GM12878 (cell line): ENCODE results near the gene BRCA1. TPM values are rescaled to one million over a fixed set of nuclear protein-coding genes. Genes with fewer than 3 reads are reported as not detected.
"Not testable (repeated sequence)": the region's sequence is repeated elsewhere in the genome, so short reads cannot be mapped to it uniquely, and the experiment has no call there.

ENCODE experiments used
- ATAC-seq: fragments of 200-7000 bp; cut with Tn5 transposase; 3 replicates; pipeline ENCODE4 v1.9.1; 2020; ENCODE audit warnings: mild to moderate bottlenecking, moderate library complexity
- BruUV-seq: library from RNA; stranded (reverse); fragments of 400-500 nt; replicated peaks from 2 replicates; lab custom pipeline; 2021; lab: Mats Ljungman, UMichigan
- CTCF ChIA-PET: fragments of 300-600 bp; sonication (Branson Sonifier 250); formaldehyde crosslinking; extraction: SDS; loops from one replicate; lab custom pipeline; 2021; ENCODE audit warnings: inconsistent platforms; lab: Yijun Ruan, JAX
- POLR2A ChIA-PET: fragments of 350-600 bp; formaldehyde crosslinking; extraction: SDS; loops from one replicate; lab custom pipeline; 2021; ENCODE audit warnings: inconsistent platforms; lab: Charles Lee
- RAD21 ChIA-PET: fragments of 300-600 bp; sonication (Branson Sonifier 250); formaldehyde crosslinking; loops from one replicate; lab custom pipeline; 2023; ENCODE audit warnings: antibody characterized with exemption; ENCODE audit not compliant: unreplicated experiment; lab: Charles Lee
- SMC1A ChIA-PET: fragments of 300-600 bp; sonication (Branson Sonifier 250); formaldehyde crosslinking; loops from one replicate; lab custom pipeline; 2023; ENCODE audit not compliant: unreplicated experiment, uncharacterized antibody; lab: Charles Lee
- DNase-seq: peaks from one replicate; pipeline ENCODE4 v3.0.0-alpha.2; 2011; ENCODE audit warnings: low read depth, low spot score
- FAIRE-seq: peaks from 3 replicates; lab custom pipeline; 2011; peaks lifted over from hg19 to GRCh38; lab: Jason Lieb, UNC
- H2AFZ ChIP-seq: 2 replicates; pipeline ENCODE4 v1.6.0; 2011; ENCODE audit warnings: low read depth, low read length, control low read depth; ENCODE audit not compliant: control insufficient read depth
- H3K27ac ChIP-seq: 2 replicates; pipeline ENCODE4 v1.5.1; 2011; ENCODE audit warnings: control low read depth; ENCODE audit not compliant: control insufficient read depth, insufficient read depth
- H3K27me3 ChIP-seq, 2 experiments: replicated peaks in 1 of 2; 2 replicates each; pipeline versions ENCODE4 v1.6.0 to v1.6.1; 2011; ENCODE audit warnings: low read length in 1 of 2; ENCODE audit not compliant: control insufficient read depth in 2 of 2, insufficient read depth in 2 of 2
- H3K36me3 ChIP-seq, 2 experiments: 2 replicates each; pipeline ENCODE4 v1.5.1; 2011; ENCODE audit warnings: low read length in 1 of 2; ENCODE audit not compliant: control insufficient read depth in 2 of 2, insufficient read depth in 2 of 2
- H3K4me1 ChIP-seq: 2 replicates; pipeline ENCODE4 v1.6.1; 2011; ENCODE audit warnings: mild to moderate bottlenecking, low read length, moderate library complexity, mixed read lengths; ENCODE audit not compliant: control insufficient read depth, insufficient read depth
- H3K4me2 ChIP-seq: 2 replicates; pipeline ENCODE4 v1.6.0; 2011; ENCODE audit warnings: control low read depth; ENCODE audit not compliant: control insufficient read depth, insufficient read depth
- H3K4me3 ChIP-seq: fragments of 200-600 bp; sonication (generic); 2 replicates; pipeline ENCODE4 v1.5.1; 2016
- H3K79me2 ChIP-seq: 2 replicates; pipeline ENCODE4 v1.6.0; 2011; ENCODE audit warnings: low read length; ENCODE audit not compliant: control insufficient read depth, insufficient read depth
- H3K9ac ChIP-seq: 2 replicates; pipeline ENCODE4 v1.8.0; 2011; ENCODE audit warnings: low read length, control low read depth, mixed read lengths; ENCODE audit not compliant: control insufficient read depth, insufficient read depth
- H3K9me3 ChIP-seq: replicated peaks from 3 replicates; pipeline ENCODE4 v1.5.1; 2011; ENCODE audit warnings: mild to moderate bottlenecking, low read length; ENCODE audit not compliant: control insufficient read depth, insufficient read depth
- H4K20me1 ChIP-seq: 2 replicates; pipeline ENCODE4 v1.6.0; 2011; ENCODE audit not compliant: control insufficient read depth, insufficient read depth
- BACH1 ChIP-seq: fragments of 450-650 bp; IDR thresholded peaks from 2 replicates; pipeline ENCODE4 v1.6.1; 2017; ENCODE audit warnings: mild to moderate bottlenecking, borderline replicate concordance
- HDGF ChIP-seq: fragments of 450-650 bp; IDR thresholded peaks from 2 replicates; pipeline ENCODE4 v1.6.1; 2016; ENCODE audit warnings: antibody characterized with exemption
- JUNB ChIP-seq: IDR thresholded peaks from 2 replicates; pipeline ENCODE4 v1.6.1; 2016; ENCODE audit warnings: antibody characterized with exemption, mild to moderate bottlenecking
- MXI1 ChIP-seq: fragments of 150-350 bp; IDR thresholded peaks from 2 replicates; pipeline ENCODE4 v1.6.1; 2011; ENCODE audit warnings: low read depth, mild to moderate bottlenecking, inconsistent platforms, low read length, improper control_type of control experiment
- NFXL1 ChIP-seq: fragments of 450-650 bp; IDR thresholded peaks from 2 replicates; pipeline ENCODE4 v1.6.1; 2017; ENCODE audit warnings: antibody characterized with exemption, mild to moderate bottlenecking, borderline replicate concordance
- NR2C1 ChIP-seq: fragments of 450-650 bp; IDR thresholded peaks from 2 replicates; pipeline ENCODE4 v1.6.1; 2017; ENCODE audit warnings: antibody characterized with exemption, mild to moderate bottlenecking, moderate library complexity
- RELA ChIP-seq: fragments of 450-650 bp; IDR thresholded peaks from 2 replicates; pipeline ENCODE4 v1.8.0; 2014; ENCODE audit warnings: borderline replicate concordance; ENCODE audit not compliant: partially characterized antibody
- SIN3A ChIP-seq: IDR thresholded peaks from 2 replicates; pipeline ENCODE4 v1.6.1; 2012; ENCODE audit warnings: low read depth, low read length, improper control_type of control experiment
- SMC3 ChIP-seq: IDR thresholded peaks from 2 replicates; pipeline ENCODE4 v1.6.1; 2011; ENCODE audit warnings: low read length, improper control_type of control experiment, borderline replicate concordance
- SPI1 ChIP-seq: IDR thresholded peaks from 2 replicates; pipeline ENCODE4 v1.6.1; 2011; ENCODE audit warnings: low read depth, mild to moderate bottlenecking, low read length, moderate library complexity, borderline replicate concordance; ENCODE audit not compliant: insufficient read depth
- WRNIP1 ChIP-seq: IDR thresholded peaks from 2 replicates; pipeline ENCODE4 v1.6.1; 2011; ENCODE audit warnings: low read depth, low read length, improper control_type of control experiment, borderline replicate concordance
- ZNF384 ChIP-seq: IDR thresholded peaks from 2 replicates; pipeline ENCODE4 v1.6.1; 2012; ENCODE audit warnings: low read depth, mild to moderate bottlenecking, low read length, improper control_type of control experiment, borderline replicate concordance
- ZSCAN29 ChIP-seq: fragments of 450-650 bp; IDR thresholded peaks from 2 replicates; pipeline ENCODE4 v1.6.1; 2017; ENCODE audit warnings: mild to moderate bottlenecking, moderate library complexity
- WGBS: methylation state at CpG from one replicate; pipeline ENCODE4 v1.1.6; 2016; ENCODE audit warnings: low lambda C conversion rate; ENCODE audit not compliant: insufficient replicate concordance, insufficient coverage; ENCODE audit errors: missing lambda C conversion rate; 5-methylcytosine and 5-hydroxymethylcytosine counted together
- in situ Hi-C: fragments of 300-500 bp; cut with MboI; formaldehyde crosslinking; loops from 9 replicates; pipeline ENCODE4 v1.14.3; 2018; ENCODE audit warnings: mixed read lengths
- intact Hi-C: fragments of 100-400 bp; cut with micrococcal nuclease; formaldehyde crosslinking; loops from one replicate; pipeline ENCODE4 v1.14.2; 2022; ENCODE audit not compliant: unreplicated experiment
- polyA plus RNA-seq, 11 experiments: library from polyadenylated mRNA; depleted of rRNA in 4 of 11; unstranded in 6 of 11; stranded (reverse) in 5 of 11; fragments of >200 nt; fragmentation: Nextera tagmentation in 4 of 11; fragmentation: Illumina TruSeq in 1 of 11; extraction: Ambion mirVana in 4 of 11; extraction: Trizol in 1 of 11; gene quantifications; 1 replicate in 1 of 11; 2 replicates in 10 of 11; pipeline versions ENCODE4 v1.2.1 to v1.2.3, GENCODE V29; 2011 to 2016; ENCODE audit warnings: inconsistent platforms in 2 of 11, missing spikeins in 2 of 11, low read depth in 1 of 11
- total RNA-seq, 4 experiments: library from RNA; depleted of rRNA in 3 of 4; stranded (reverse); fragments of >200 nt in 3 of 4; fragmentation: Illumina TruSeq in 1 of 4; extraction: Trizol in 1 of 4; gene quantifications; 2 replicates each; pipeline versions ENCODE4 v1.2.1 to v1.2.3, GENCODE V29; 2013 to 2021
- TF ChIP-seq, protein P1 (sequence below): IDR thresholded peaks from 2 replicates; pipeline ENCODE4 v1.6.1; 2011; ENCODE audit warnings: low read depth, low read length, improper control_type of control experiment, borderline replicate concordance
- TF ChIP-seq, protein P2 (sequence below): fragments of 450-650 bp; formaldehyde crosslinking; IDR thresholded peaks from 2 replicates; pipeline ENCODE4 v1.4.0; 2022; ENCODE audit warnings: mild to moderate bottlenecking, moderate library complexity

Gene BRCA1
- total and polyA plus RNA-seq, 10 of the 15 experiments (the other 5 are each of a cell fraction or from before 2014, with no cell fraction given): 16.8 to 71.2 (median 44.2) TPM

DNA sequence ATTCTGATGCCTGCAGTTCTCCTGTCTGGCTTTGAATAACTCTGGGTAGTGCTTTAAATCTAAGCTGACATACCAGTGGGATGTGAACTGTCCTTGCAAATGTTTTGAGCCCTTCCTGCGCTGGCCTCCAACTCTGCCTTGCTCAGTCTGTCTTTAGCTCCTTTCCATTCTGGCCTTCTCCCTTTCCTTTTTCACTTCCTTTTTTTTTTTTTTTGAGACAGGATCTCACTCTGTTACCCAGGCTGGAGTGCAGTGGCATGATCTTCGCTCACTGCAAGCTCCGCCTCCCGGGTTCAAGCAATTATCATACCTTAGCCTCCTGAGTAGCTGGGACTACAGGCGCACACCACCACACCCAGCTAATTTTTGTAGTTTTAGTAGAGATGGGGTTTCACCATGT, 8.3 kb upstream of the BRCA1 start:
- ATAC-seq, H3K4me3 ChIP-seq, H3K4me1 ChIP-seq, DNase-seq, H3K9me3 ChIP-seq, H3K27ac ChIP-seq, intact Hi-C loops, H2AFZ ChIP-seq, H3K79me2 ChIP-seq, H3K36me3 ChIP-seq, H4K20me1 ChIP-seq, H3K27me3 ChIP-seq, in situ Hi-C loops, BruUV-seq, FAIRE-seq, H3K9ac ChIP-seq, RAD21 ChIA-PET, H3K4me2 ChIP-seq, CTCF ChIA-PET: not testable (repeated sequence)
- TF ChIP-seq SPI1: peak; percentile 39; the same call in 1 of the 2 replicates
- WGBS: 97% methylated on average over 5 of the region's 5 CpGs
- POLR2A ChIA-PET: interaction anchor here (0.6 kb wide), 1 partner anchor 350 kb away, joined by 3 read pairs; no protein-coding TSS in a partner anchor
- SMC1A ChIA-PET: interaction anchor here (1.4 kb wide), 1 partner anchor 14 kb away, joined by 4 read pairs; no protein-coding TSS in a partner anchor

DNA sequence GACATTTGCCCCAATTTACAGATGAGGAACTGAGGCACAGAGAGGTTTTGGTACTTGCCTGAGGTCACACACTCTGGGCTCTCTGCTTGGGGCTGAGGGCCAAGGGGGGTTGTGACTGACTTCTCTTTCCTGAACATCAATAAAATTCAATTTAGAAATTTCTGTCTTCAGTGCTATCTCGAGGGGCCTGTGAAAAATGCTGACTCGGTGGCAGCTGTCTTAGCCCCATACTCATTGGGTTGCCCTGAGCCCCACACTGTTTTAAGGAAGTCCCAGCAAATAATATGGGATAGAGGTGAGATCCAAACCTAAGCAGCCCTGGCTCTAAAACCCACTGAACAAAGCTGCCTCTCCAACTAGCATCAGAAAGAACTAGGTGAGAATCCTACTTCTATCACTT, 7.0 kb upstream of the BRCA1 start:
- ChIA-PET CTCF (no interaction called here), SMC1A (no interaction called here), RAD21 (no interaction called here), POLR2A (interaction anchor here (1.1 kb wide), 1 partner anchor 11 kb away, joined by 5 read pairs; no protein-coding TSS in a partner anchor)
- FAIRE-seq: no peak
- in situ Hi-C loops (no loop called here), intact Hi-C loops (no loop called here)
- no TSS peak for BruUV-seq
- Histone ChIP-seq H3K9me3 (no peaks in the 10 kb centered on the region), H4K20me1 (no peaks in the 10 kb centered on the region), H3K27me3 (no peaks in the 10 kb centered on the region), H3K4me3 (no peak overlapping the region), H3K79me2 (peaks cover 1% of the 10 kb centered on the region; the same call in 1 of the 2 replicates), H3K36me3 (no peaks in the 10 kb centered on the region), H3K27ac (no peak overlapping the region), H3K4me2 (no peak overlapping the region), H2AFZ (no peak overlapping the region), H3K9ac (no peak overlapping the region), H3K4me1 (0 out of 2 replicates have a peak, but pooled peaks cover 4% of the 10 kb centered on the region)
- DNase-seq: no peak
- WGBS: 63% methylated on average over 2 of the region's 2 CpGs
- ATAC-seq: no peak
- TF ChIP-seq SMC3: no peak
- TF ChIP-seq, protein P1, sequence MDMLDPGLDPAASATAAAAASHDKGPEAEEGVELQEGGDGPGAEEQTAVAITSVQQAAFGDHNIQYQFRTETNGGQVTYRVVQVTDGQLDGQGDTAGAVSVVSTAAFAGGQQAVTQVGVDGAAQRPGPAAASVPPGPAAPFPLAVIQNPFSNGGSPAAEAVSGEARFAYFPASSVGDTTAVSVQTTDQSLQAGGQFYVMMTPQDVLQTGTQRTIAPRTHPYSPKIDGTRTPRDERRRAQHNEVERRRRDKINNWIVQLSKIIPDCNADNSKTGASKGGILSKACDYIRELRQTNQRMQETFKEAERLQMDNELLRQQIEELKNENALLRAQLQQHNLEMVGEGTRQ: no peak
- TF ChIP-seq NR2C1: no peak
- no peak for TF ChIP-seq MXI1
- no peak for TF ChIP-seq NFXL1
- no peak for TF ChIP-seq HDGF
- no peak for TF ChIP-seq SIN3A
- no peak for TF ChIP-seq BACH1
- no peak for TF ChIP-seq ZNF384
- TF ChIP-seq JUNB: no peak
- TF ChIP-seq WRNIP1: no peak
- no peak for TF ChIP-seq RELA
- TF ChIP-seq ZSCAN29: no peak
- TF ChIP-seq, protein P2, sequence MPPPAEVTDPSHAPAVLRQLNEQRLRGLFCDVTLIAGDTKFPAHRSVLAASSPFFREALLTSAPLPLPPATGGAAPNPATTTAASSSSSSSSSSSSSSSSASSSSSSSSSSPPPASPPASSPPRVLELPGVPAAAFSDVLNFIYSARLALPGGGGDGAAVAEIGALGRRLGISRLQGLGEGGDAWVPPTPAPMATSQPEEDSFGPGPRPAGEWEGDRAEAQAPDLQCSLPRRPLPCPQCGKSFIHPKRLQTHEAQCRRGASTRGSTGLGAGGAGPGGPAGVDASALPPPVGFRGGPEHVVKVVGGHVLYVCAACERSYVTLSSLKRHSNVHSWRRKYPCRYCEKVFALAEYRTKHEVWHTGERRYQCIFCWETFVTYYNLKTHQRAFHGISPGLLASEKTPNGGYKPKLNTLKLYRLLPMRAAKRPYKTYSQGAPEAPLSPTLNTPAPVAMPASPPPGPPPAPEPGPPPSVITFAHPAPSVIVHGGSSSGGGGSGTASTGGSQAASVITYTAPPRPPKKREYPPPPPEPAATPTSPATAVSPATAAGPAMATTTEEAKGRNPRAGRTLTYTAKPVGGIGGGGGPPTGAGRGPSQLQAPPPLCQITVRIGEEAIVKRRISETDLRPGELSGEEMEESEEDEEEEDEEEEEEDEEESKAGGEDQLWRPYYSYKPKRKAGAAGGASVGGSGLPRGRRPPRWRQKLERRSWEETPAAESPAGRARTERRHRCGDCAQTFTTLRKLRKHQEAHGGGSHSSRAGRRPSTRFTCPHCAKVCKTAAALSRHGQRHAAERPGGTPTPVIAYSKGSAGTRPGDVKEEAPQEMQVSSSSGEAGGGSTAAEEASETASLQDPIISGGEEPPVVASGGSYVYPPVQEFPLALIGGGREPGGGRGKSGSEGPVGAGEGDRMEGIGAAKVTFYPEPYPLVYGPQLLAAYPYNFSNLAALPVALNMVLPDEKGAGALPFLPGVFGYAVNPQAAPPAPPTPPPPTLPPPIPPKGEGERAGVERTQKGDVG (CRISPR knock-in tag): no peak
